ENCODE measurements around the gene ETFA.
"Not testable (repeated sequence)": the region's sequence is repeated elsewhere in the genome, so short reads cannot be mapped to it uniquely, and the experiment has no call there.

ETFA gene

GRCh38 chr15:76327191-76328105 lies 16.2 kb upstream of the ETFA start:
- no peak for DNase-seq (ENCODE audit: low spot score)

DNA sequence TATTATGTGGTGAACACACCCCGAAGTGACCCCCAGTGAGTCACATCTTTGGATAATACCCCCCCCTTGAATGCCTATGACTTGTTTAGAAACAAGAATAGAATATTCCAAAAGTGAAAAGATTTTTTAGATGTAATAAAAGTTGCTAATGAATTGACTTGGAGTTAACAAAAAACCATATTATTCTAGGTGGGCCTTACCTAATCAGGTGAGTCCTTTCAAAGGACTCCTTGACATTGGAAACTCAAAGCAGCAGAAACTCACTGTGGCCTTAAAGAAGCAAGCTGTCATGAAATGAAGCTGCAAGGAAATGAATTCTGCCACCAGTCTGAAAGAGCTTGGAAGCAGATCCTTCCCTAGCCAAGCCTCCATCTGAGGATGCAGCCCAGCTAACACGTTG lies 14.4 kb upstream of the ETFA start:
- no peak for DNase-seq (ENCODE audit: low spot score)

DNA sequence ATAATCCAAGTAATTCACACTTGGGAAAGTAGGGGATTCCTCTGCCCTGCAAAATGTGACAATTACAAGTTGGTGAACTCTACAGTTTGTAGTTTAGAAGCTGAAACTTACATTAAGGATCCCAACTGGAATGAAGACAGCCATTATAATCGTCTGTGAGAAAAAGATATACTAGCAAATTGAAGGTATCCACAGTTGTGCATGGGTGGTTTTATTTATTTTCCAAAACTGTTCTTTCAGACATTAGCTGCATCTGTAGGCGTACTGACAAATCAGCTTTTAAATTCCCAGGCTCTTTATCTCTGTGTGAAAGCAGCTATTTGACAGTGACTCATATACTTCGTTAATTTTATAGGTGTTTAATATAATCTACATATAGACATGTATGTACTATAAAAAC lies 12.8 kb upstream of the ETFA start:
- DNase-seq (ENCODE audit: low spot score), result no peak

- no peak for DNase-seq (ENCODE audit: low spot score)
Measured at GRCh38 chr15:76321602-76322001, 10.3 kb upstream of the ETFA start.

DNA sequence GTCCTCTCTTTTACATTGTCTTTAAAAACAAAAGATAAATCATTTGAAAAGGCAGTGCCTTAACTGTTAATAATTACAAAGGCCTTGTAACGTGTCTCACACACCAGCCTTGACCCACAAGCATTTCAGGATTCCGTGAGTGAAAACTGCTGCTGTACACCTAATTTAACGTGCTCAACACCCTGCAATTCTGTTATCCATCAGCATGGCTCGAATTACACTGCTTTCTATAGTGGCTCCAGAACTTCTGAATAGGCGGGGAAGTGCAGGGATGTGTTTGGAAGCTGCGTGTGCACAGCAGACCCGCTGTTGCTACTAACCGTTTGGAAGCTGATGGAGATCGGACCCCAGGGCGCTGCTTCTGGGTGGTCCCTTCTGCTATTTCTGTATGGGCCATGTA lies 9.9 kb upstream of the ETFA start:
- no peak for DNase-seq (ENCODE audit: low spot score)

GRCh38 chr15:76320012-76320411 lies 8.7 kb upstream of the ETFA start:
- no peak for DNase-seq (ENCODE audit: low spot score)

DNA sequence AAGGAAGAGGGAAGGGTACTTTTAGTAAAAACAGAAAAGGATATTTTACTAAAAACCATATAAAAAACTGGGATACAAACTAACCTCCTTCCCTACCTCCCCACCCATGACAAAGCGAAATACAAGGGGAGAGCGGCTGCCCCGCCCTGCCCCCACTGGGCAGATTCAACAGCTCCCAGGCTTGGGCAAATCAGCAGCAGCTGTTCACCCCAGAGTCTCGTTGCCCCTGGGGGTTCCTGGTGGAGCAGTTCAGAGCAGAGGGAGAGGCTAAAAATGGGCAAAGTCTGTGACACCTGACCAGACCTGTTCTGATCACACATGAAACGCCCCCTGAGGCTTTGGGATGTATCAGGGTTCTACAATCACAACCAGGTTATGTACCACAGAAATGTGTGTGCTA lies 2.5 kb upstream of the ETFA start:
- no peak for DNase-seq (ENCODE audit: low spot score)

DNA sequence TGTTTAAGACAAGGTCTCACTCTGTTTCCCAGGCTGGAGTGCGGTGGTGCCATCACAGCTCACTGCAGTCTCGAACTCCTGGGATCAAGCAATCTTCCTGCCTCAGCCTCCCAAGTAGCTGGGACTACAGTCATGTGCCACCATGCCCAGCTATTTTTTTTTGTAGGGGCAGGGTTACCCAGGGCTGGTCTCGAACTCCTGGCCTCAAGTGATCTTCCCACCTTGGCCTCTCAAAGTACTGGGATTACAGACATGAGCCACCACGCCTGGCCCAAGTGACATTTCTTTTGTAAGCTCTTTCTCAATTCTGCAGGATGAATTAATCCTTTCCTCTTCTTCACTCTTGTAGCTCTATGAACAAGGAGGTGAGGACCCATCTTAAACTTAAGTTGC lies 1.9 kb upstream of the ETFA start:
- DNase-seq (ENCODE audit: low spot score), result not testable (repeated sequence)

GRCh38 chr15:76312540-76313174 lies 1.4 kb upstream of the ETFA start:
- DNase-seq (ENCODE audit: low spot score), result no peak

DNA sequence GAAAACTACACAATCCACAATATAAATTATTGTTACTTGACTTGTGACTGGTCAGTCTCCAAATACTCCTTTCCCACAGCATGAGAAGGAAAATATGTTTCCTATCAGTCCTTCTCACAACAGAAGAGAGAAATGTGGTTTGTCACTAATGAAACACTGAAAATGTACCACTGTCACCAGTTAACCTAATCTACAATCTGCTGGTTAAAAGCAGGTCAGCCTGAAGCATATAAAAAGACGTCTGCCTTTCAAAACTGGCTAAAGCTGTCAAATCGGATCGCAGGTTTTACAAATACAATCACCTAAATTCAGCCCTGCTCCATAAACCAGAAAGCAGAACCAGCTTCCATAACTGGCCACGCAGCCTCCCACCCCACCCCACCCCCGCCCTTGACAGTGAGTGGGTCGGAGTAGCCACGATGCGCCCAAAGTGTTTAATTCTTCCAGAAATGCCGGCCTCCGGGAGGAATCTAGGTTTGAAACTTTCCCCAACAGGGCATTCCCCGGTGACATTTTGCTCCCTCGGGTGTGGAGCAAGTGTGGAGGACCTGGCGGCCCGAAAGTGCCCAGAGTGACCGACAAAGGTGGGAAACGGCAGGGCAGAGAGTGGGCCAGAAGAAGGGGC lies 682 bp downstream of the ETFA start:
- DNase-seq (ENCODE audit: low spot score), result no peak

- no peak for DNase-seq (ENCODE audit: low spot score)
Measured at GRCh38 chr15:76309601-76310330, 1.5 kb downstream of the ETFA start.

DNA sequence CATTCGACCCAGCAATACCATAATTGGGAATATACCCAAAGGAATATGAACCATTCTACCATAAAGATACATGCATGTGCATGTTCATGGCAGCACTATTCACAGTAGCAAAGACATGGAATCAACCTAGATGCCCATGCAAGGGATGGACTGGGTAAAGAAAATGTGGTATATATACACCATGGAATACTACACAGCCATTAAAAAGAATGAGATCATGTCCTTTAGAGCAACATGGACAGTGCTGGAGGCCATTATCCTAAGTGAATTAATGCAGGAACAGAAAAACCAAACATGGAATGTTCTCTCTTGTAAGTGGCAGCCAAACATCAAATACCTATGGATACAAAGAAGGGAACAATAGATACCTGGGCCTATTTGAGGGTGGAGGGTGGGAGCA lies 7.4 kb downstream of the ETFA start:
- no peak for DNase-seq (ENCODE audit: low spot score)

GRCh38 chr15:76299786-76300185 lies 11.5 kb downstream of the ETFA start:
- no peak for DNase-seq (ENCODE audit: low spot score)

DNA sequence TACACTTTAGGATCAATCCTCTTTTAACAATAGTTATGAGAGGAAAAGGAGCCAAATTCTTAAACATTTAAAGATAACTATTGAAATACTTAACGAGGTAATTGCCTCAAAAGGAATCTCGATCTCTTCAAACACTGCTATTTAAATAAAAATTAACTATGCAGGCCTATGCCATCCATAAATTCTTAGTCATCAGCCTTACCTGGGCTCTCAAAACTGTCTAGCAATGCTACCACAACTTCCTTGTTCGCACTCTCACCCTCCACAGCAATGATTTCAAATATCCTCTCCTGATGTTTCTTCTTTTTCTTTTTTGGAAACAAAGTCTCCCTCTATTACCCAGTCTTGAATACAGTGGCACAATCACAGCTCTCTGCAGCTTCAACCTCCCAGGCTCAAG lies 12.3 kb downstream of the ETFA start:
- no peak for DNase-seq (ENCODE audit: low spot score)

- DNase-seq (ENCODE audit: low spot score), result not testable (repeated sequence)
Measured at GRCh38 chr15:76297951-76298350, 13.3 kb downstream of the ETFA start.

- DNase-seq (ENCODE audit: low spot score), result no peak
Measured at GRCh38 chr15:76296849-76297248, 14.4 kb downstream of the ETFA start.

DNA sequence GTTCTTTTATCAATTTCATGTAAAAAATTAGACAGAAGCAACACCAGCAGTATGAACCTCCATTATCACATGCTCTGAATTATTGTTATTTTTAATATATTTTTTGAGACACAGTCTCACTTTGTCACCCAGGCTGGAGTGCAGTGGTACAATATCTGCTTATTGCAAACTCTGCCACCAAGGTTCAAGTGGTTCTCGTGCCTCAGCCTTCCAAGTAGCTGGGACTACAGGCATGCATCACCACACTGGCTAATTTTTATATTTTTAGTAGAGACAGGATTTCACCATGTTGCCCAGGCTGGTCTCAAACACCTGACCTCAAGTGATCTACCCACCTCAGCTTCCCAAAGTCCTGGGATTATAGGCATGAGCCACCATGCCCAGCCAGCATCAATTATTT lies 16.8 kb downstream of the ETFA start:
- not testable (repeated sequence) for DNase-seq (ENCODE audit: low spot score)

DNA sequence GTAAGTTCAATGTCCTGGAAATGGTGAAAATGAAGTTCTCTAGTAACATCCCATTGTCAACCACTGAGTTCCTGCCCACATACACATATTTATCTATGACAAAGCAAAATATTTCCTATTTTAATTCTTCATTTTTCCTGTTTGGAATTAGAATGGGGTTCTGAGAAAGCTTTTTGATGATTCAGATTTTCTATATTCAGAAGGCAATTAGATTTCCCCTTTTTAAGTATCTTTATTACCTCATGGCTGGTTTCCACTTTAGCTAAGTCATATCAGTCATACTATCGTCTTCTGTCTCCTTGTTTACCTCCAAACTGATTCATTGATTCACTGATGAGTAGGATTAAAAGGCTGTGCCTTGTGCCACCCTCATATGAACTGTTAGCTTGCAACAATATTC lies 17.9 kb downstream of the ETFA start:
- DNase-seq (ENCODE audit: low spot score), result no peak

- no peak for DNase-seq (ENCODE audit: low spot score)
Measured at GRCh38 chr15:76289582-76289981, 21.7 kb downstream of the ETFA start.

DNA sequence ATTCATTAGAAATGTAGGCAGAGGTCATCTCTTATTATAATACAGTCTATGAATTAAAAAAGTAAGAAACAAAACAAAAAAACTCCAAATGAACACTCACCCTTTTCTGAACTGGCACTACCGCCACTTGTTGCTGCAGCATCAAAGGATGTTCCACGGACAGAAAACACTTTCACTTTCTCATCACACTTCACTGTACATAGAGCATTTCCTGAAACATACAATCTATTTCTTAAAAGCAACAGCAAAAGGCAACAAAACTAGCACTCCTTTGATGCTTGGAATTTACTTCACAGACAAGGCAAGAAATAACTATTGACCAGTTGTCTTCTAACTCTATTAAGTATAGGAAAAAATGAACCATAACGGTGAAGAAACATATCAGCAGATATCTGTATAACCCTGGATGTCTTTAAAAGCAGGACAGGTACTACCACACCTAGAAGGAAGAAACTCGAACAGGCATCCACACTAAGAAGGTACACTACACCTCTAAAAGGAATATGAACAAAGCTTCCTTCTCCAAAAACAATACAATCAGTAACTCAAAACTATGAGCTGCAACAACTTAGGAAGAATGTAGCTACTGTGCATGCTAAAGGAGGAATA lies 24.9 kb downstream of the ETFA start:
- DNase-seq (ENCODE audit: low spot score), result no peak

GRCh38 chr15:76285241-76285825 lies 25.9 kb downstream of the ETFA start:
- no peak for DNase-seq (ENCODE audit: low spot score)

Data from SK-N-DZ (cell line).